D721Med (cell line): Measurements from ENCODE around the gene FAM107A.

ENCODE experiments used
- DNase-seq: peaks from one replicate; pipeline ENCODE4 v3.0.0; 2011; ENCODE audit warnings: low spot score; ENCODE audit not compliant: insufficient read length
- FAIRE-seq: peaks from 2 replicates; lab custom pipeline; 2011; peaks lifted over from hg19 to GRCh38; lab: Jason Lieb, UNC
- CTCF ChIP-seq: IDR thresholded peaks from 2 replicates; pipeline ENCODE4 v1.5.1; 2012; ENCODE audit warnings: mild to moderate bottlenecking, control low read depth; ENCODE audit not compliant: insufficient read depth; ENCODE audit errors: missing control alignments

Gene FAM107A

GRCh38 chr3:58621086-58621830 lies 44.1 kb upstream of the FAM107A start:
- FAIRE-seq (no peak), DNase-seq (no peak)
- no peak for TF ChIP-seq CTCF

GRCh38 chr3:58620421-58620820 lies 43.2 kb upstream of the FAM107A start:
- DNase-seq (no peak), FAIRE-seq (no peak)
- no peak for TF ChIP-seq CTCF

GRCh38 chr3:58617338-58617761 lies 40.2 kb upstream of the FAM107A start:
- TF ChIP-seq CTCF = no peak
- no peak for FAIRE-seq
- no peak for DNase-seq

- TF ChIP-seq CTCF = no peak
- no peak for DNase-seq
- no peak for FAIRE-seq
These were observed 36.3 kb upstream of the FAM107A start for GRCh38 chr3:58613236-58614132.

GRCh38 chr3:58612830-58613229 lies 35.6 kb upstream of the FAM107A start:
- FAIRE-seq (no peak), DNase-seq (no peak)
- no peak for TF ChIP-seq CTCF

- FAIRE-seq (no peak), DNase-seq (no peak)
- TF ChIP-seq CTCF = no peak
These were observed 32.8 kb upstream of the FAM107A start for GRCh38 chr3:58609990-58610389.
